SU-DHL-6 (cell line): ENCODE results near the gene EXOC6.

Experiments used
- EZH2phosphoT487 ChIP-seq: fragments of 200-600 bp; sonication (generic), shearing (Covaris generic); conservative IDR thresholded peaks from 2 replicates; pipeline ENCODE4 v1.6.1; 2018; ENCODE audit warnings: mild to moderate bottlenecking, antibody characterized with exemption, low read length, moderate library complexity, mixed read lengths
- TF ChIP-seq, protein P1 (sequence below): fragments of 200-600 bp; sonication (generic); IDR thresholded peaks from one replicate; pipeline ENCODE4 v1.5.1; 2017; ENCODE audit warnings: antibody characterized with exemption, mild to moderate bottlenecking, low read length, moderate library complexity; ENCODE audit not compliant: insufficient read depth, poor library complexity, severe bottlenecking

- TF ChIP-seq, protein P1, sequence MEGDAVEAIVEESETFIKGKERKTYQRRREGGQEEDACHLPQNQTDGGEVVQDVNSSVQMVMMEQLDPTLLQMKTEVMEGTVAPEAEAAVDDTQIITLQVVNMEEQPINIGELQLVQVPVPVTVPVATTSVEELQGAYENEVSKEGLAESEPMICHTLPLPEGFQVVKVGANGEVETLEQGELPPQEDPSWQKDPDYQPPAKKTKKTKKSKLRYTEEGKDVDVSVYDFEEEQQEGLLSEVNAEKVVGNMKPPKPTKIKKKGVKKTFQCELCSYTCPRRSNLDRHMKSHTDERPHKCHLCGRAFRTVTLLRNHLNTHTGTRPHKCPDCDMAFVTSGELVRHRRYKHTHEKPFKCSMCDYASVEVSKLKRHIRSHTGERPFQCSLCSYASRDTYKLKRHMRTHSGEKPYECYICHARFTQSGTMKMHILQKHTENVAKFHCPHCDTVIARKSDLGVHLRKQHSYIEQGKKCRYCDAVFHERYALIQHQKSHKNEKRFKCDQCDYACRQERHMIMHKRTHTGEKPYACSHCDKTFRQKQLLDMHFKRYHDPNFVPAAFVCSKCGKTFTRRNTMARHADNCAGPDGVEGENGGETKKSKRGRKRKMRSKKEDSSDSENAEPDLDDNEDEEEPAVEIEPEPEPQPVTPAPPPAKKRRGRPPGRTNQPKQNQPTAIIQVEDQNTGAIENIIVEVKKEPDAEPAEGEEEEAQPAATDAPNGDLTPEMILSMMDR, result no peak
- no peak for TF ChIP-seq EZH2phosphoT487
These were observed 222.8 kb downstream of the EXOC6 start for GRCh38 chr10:93071177-93071472.
